SK-N-SH (cell line): Measurements from ENCODE around the gene TP53I13. TPM values are rescaled to one million over a fixed set of nuclear protein-coding genes. Genes with fewer than 3 reads are reported as not detected.

Experiments
- CTCF ChIA-PET: fragments of 300-600, 350-600 bp; formaldehyde crosslinking; extraction: SDS; loops from one replicate; lab custom pipeline; 2021; lab: Yijun Ruan, JAX
- POLR2A ChIA-PET: fragments of 350-600 bp; sonication (Branson Sonifier 250); formaldehyde crosslinking; extraction: SDS; loops from one replicate; lab custom pipeline; 2020; ENCODE audit warnings: antibody characterized with exemption, inconsistent platforms; lab: Yijun Ruan, JAX
- DNase-seq: peaks from one replicate; pipeline ENCODE4 v3.0.0; 2012
- H2AFZ ChIP-seq: fragments of 200-600 bp; sonication (generic); 2 replicates; pipeline ENCODE4 v1.8.1; 2016; ENCODE audit warnings: antibody characterized with exemption, mild to moderate bottlenecking, low read depth
- H3F3A ChIP-seq: fragments of 200-600 bp; sonication (generic); replicated peaks from 2 replicates; pipeline ENCODE3; 2016; ENCODE audit warnings: antibody characterized with exemption, mild to moderate bottlenecking; ENCODE audit not compliant: insufficient read depth
- H3K27ac ChIP-seq, 2 experiments: fragments of 200-500 bp in 1 of 2; fragments of 200-600 bp in 1 of 2; sonication (Bioruptor generic) in 1 of 2; sonication (generic), shearing (Covaris generic) in 1 of 2; 2 replicates each; pipeline versions ENCODE4 v1.5.1 to v1.6.1; 2014 to 2016; ENCODE audit warnings: low read depth in 2 of 2, inconsistent platforms in 1 of 2, low read length in 1 of 2, mild to moderate bottlenecking in 1 of 2, mixed read lengths in 1 of 2
- H3K27me3 ChIP-seq: fragments of 200-600 bp; sonication (generic), shearing (Covaris generic); 2 replicates; pipeline ENCODE4 v1.6.1; 2016; ENCODE audit warnings: mixed run types; ENCODE audit not compliant: insufficient read depth
- H3K36me3 ChIP-seq, 2 experiments: fragments of 200-500 bp in 1 of 2; fragments of 200-600 bp in 1 of 2; sonication (Bioruptor generic) in 1 of 2; sonication (generic) in 1 of 2; replicated peaks in 1 of 2; 2 replicates each; pipeline versions ENCODE3 to v1.5.1; 2014 to 2016; ENCODE audit warnings: low read length in 1 of 2, mild to moderate bottlenecking in 1 of 2; ENCODE audit not compliant: insufficient read depth in 2 of 2, control insufficient read depth in 1 of 2
- H3K4me1 ChIP-seq, 2 experiments: fragments of 200-500 bp in 1 of 2; fragments of 200-600 bp in 1 of 2; sonication (Bioruptor generic) in 1 of 2; sonication (generic), shearing (Covaris generic) in 1 of 2; 2 replicates each; pipeline versions ENCODE4 v1.5.1 to v1.6.1; 2014 to 2016; ENCODE audit warnings: low read depth in 1 of 2, low read length in 1 of 2, mixed run types in 1 of 2; ENCODE audit not compliant: insufficient read depth in 2 of 2, control insufficient read depth in 1 of 2
- H3K4me2 ChIP-seq: fragments of 200-600 bp; sonication (generic), shearing (Covaris generic); 2 replicates; pipeline ENCODE4 v1.6.1; 2017; ENCODE audit warnings: mixed run types
- H3K4me3 ChIP-seq, 2 experiments: fragments of 200-500 bp in 1 of 2; fragments of 200-600 bp in 1 of 2; sonication (Bioruptor generic) in 1 of 2; sonication (generic), shearing (Covaris generic) in 1 of 2; 2 replicates each; pipeline versions ENCODE4 v1.5.1 to v1.8.1; 2014 to 2016; ENCODE audit warnings: low read depth in 2 of 2, inconsistent platforms in 1 of 2, low read length in 1 of 2, mild to moderate bottlenecking in 1 of 2, mixed read lengths in 1 of 2, moderate library complexity in 1 of 2
- H3K79me2 ChIP-seq: fragments of 200-600 bp; sonication (generic); 2 replicates; pipeline ENCODE4 v1.8.1; 2017; ENCODE audit warnings: mild to moderate bottlenecking; ENCODE audit not compliant: insufficient read depth
- H3K9ac ChIP-seq: fragments of 200-600 bp; sonication (generic); 2 replicates; pipeline ENCODE4 v1.6.1; 2017; ENCODE audit warnings: mixed run types
- H3K9me2 ChIP-seq: fragments of 200-600 bp; sonication (generic); 2 replicates; pipeline ENCODE4 v1.6.1; 2017; ENCODE audit warnings: mixed run types
- H3K9me3 ChIP-seq: fragments of 200-600 bp; sonication (generic); 2 replicates; pipeline ENCODE4 v1.6.1; 2017; ENCODE audit warnings: mixed run types, mild to moderate bottlenecking, moderate library complexity
- H4K20me1 ChIP-seq: fragments of 200-600 bp; sonication (generic); 2 replicates; pipeline ENCODE4 v1.6.1; 2017; ENCODE audit warnings: mild to moderate bottlenecking, mixed run types; ENCODE audit not compliant: insufficient read depth
- CHD2 ChIP-seq: fragments of 150-350 bp; IDR thresholded peaks from 2 replicates; pipeline ENCODE4 v1.6.1; 2018; ENCODE audit warnings: low read length; ENCODE audit not compliant: partially characterized antibody
- ELF1 ChIP-seq: IDR thresholded peaks from 2 replicates; pipeline ENCODE4 v1.4.0; 2012
- EZH2phosphoT487 ChIP-seq: fragments of 200-600 bp; sonication (generic); IDR thresholded peaks from 2 replicates; pipeline ENCODE4 v1.6.1; 2017; ENCODE audit warnings: low read depth, mixed run types, mild to moderate bottlenecking, antibody characterized with exemption, moderate library complexity, borderline replicate concordance
- FOSL2 ChIP-seq: IDR thresholded peaks from 2 replicates; pipeline ENCODE4 v1.4.0; 2012; ENCODE audit warnings: low read depth, mild to moderate bottlenecking, moderate library complexity, borderline replicate concordance
- FOXM1 ChIP-seq: IDR thresholded peaks from 2 replicates; pipeline ENCODE4 v1.4.0; 2012; ENCODE audit warnings: low read depth, mild to moderate bottlenecking
- GABPA ChIP-seq: IDR thresholded peaks from 2 replicates; pipeline ENCODE4 v1.4.0; 2012; ENCODE audit warnings: low read depth, mild to moderate bottlenecking
- JUND ChIP-seq: IDR thresholded peaks from 2 replicates; pipeline ENCODE4 v1.4.0; 2012
- MEF2A ChIP-seq: IDR thresholded peaks from 2 replicates; pipeline ENCODE4 v1.4.0; 2012; ENCODE audit warnings: low read depth, borderline replicate concordance
- NRF1 ChIP-seq: IDR thresholded peaks from 2 replicates; pipeline ENCODE4 v1.6.1; 2012; ENCODE audit warnings: low read depth, mild to moderate bottlenecking, low read length
- POLR2AphosphoS5 ChIP-seq: IDR thresholded peaks from 2 replicates; pipeline ENCODE4 v1.6.1; 2012; ENCODE audit warnings: low read depth, low read length
- SMC3 ChIP-seq: IDR thresholded peaks from 2 replicates; pipeline ENCODE4 v1.6.1; 2012; ENCODE audit warnings: low read depth, low read length, improper control_type of control experiment
- TAF1 ChIP-seq: IDR thresholded peaks from 2 replicates; pipeline ENCODE4 v1.6.1; 2012; ENCODE audit warnings: low read depth, mild to moderate bottlenecking, low read length, moderate library complexity, borderline replicate concordance
- TCF12 ChIP-seq: IDR thresholded peaks from 2 replicates; pipeline ENCODE4 v1.4.0; 2012
- WGBS: methylation state at CpG from one replicate; pipeline ENCODE4 v1.1.6; 2017; ENCODE audit warnings: low lambda C conversion rate; 5-methylcytosine and 5-hydroxymethylcytosine counted together
- polyA plus RNA-seq, 3 experiments: library from polyadenylated mRNA; depleted of rRNA; stranded (reverse); fragments of >200 nt; gene quantifications; 2 replicates each; pipeline ENCODE4 v1.2.3, GENCODE V29; 2012
- TF ChIP-seq, protein P1 (sequence below): IDR thresholded peaks from 2 replicates; pipeline ENCODE4 v1.4.0; 2012; ENCODE audit warnings: low read depth, borderline replicate concordance
- TF ChIP-seq, protein P2 (sequence below): fragments of 200-600 bp; sonication (generic); IDR thresholded peaks from 2 replicates; pipeline ENCODE4 v1.6.1; 2017; ENCODE audit warnings: antibody characterized with exemption, mild to moderate bottlenecking, moderate library complexity
- TF ChIP-seq, protein P3 (sequence below): fragments of 150-350 bp; IDR thresholded peaks from 2 replicates; pipeline ENCODE4 v1.6.1; 2017; ENCODE audit warnings: antibody characterized with exemption, low read length, low read depth, borderline replicate concordance
- TF ChIP-seq, protein P4 (sequence below): IDR thresholded peaks from 2 replicates; pipeline ENCODE4; 2012
- TF ChIP-seq, protein P5 (sequence below): fragments of 150-350 bp; IDR thresholded peaks from 2 replicates; pipeline ENCODE4 v1.6.1; 2016; ENCODE audit warnings: mild to moderate bottlenecking, low read depth, low read length

Gene TP53I13
- polyA plus RNA-seq, 1 of the 3 experiments (the other 2 are of a cell fraction) = 39.2 TPM

DNA sequence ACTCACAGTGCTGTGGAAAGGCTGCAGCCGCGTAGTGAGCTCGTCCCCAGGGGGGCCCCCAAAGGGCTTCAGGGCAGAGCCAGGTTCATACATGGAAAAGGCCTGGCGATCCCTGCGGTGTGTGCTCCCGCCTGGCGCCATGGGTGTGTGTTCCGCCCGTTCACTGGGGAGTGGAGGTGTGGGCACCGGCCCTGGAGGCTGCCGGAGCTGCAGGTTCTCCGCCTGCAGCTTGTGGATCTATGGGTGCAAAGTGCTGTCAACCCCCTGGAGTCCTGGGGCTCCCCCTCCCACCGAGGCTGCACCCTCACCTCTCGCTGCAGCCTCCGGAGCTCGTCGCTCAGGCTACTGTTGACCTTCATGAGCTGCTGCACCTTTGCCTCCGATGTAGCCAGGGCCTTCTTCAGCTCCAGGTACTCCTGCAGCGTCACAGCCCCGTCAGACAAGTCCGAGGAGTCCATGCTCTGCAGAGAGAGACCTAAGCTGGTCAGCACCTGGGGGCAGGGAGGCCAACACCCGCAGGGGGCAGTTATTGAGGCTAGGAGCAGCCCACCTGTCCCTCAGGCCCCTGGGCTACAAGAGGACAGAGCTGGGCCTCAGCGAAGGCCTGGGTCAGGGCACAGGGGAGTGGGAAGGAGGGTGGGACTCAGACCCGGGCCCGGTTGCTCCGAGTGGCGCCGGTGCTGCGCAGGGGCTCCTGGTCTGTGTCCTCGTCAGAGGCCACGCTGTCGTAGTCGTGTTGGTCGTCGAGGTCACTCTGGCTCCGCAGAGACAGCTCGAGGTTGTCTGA is 7.9 kb downstream of the TP53I13 start:
- H3K36me3 ChIP-seq = peaks cover 9 to 73% of the 10 kb centered on the region in 2 experiments
- no peaks in the 10 kb centered on the region for H3K9me2 ChIP-seq
- H3K79me2 ChIP-seq = peaks cover 6% of the 10 kb centered on the region; the same call in 1 of the 2 replicates
- TF ChIP-seq, protein P1, sequence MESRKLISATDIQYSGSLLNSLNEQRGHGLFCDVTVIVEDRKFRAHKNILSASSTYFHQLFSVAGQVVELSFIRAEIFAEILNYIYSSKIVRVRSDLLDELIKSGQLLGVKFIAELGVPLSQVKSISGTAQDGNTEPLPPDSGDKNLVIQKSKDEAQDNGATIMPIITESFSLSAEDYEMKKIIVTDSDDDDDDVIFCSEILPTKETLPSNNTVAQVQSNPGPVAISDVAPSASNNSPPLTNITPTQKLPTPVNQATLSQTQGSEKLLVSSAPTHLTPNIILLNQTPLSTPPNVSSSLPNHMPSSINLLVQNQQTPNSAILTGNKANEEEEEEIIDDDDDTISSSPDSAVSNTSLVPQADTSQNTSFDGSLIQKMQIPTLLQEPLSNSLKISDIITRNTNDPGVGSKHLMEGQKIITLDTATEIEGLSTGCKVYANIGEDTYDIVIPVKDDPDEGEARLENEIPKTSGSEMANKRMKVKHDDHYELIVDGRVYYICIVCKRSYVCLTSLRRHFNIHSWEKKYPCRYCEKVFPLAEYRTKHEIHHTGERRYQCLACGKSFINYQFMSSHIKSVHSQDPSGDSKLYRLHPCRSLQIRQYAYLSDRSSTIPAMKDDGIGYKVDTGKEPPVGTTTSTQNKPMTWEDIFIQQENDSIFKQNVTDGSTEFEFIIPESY = no peak
- TF ChIP-seq ELF1 (no peak), FOSL2 (no peak), TCF12 (no peak), CHD2 (no peak), JUND (no peak), FOXM1 (no peak), POLR2AphosphoS5 (no peak)
- TF ChIP-seq, protein P2, sequence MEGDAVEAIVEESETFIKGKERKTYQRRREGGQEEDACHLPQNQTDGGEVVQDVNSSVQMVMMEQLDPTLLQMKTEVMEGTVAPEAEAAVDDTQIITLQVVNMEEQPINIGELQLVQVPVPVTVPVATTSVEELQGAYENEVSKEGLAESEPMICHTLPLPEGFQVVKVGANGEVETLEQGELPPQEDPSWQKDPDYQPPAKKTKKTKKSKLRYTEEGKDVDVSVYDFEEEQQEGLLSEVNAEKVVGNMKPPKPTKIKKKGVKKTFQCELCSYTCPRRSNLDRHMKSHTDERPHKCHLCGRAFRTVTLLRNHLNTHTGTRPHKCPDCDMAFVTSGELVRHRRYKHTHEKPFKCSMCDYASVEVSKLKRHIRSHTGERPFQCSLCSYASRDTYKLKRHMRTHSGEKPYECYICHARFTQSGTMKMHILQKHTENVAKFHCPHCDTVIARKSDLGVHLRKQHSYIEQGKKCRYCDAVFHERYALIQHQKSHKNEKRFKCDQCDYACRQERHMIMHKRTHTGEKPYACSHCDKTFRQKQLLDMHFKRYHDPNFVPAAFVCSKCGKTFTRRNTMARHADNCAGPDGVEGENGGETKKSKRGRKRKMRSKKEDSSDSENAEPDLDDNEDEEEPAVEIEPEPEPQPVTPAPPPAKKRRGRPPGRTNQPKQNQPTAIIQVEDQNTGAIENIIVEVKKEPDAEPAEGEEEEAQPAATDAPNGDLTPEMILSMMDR = no peak
- peaks cover 0 to 16% of the 10 kb centered on the region in 2 experiments; a peak in 1 of 4 replicates for H3K4me1 ChIP-seq
- H3K27me3 ChIP-seq = no peaks in the 10 kb centered on the region
- no peak overlapping the region for H3K27ac ChIP-seq
- H3F3A ChIP-seq = peaks cover 5% of the 10 kb centered on the region
- H3K4me3 ChIP-seq = no peak overlapping the region
- POLR2A ChIA-PET = interaction anchor here (0.6 to 1.5 kb wide), 2 partner anchors 11 to 683 kb away, joined by 3 to 6 read pairs; no protein-coding TSS in a partner anchor
- H2AFZ ChIP-seq = no peak overlapping the region
- H4K20me1 ChIP-seq = peaks cover 9% of the 10 kb centered on the region
- DNase-seq = no peak
- 98% methylated on average over 15 of the region's 37 CpGs for WGBS
- H3K4me2 ChIP-seq = no peak overlapping the region
- no peak overlapping the region for H3K9ac ChIP-seq
- CTCF ChIA-PET = interaction anchor here (0.8 to 12.7 kb wide), 6 partner anchors 6 to 517 kb away, joined by 3 to 166 read pairs (median 10); partner anchors contain the start of genes ABHD15, ANKRD13B and TP53I13
- no peaks in the 10 kb centered on the region for H3K9me3 ChIP-seq

DNA sequence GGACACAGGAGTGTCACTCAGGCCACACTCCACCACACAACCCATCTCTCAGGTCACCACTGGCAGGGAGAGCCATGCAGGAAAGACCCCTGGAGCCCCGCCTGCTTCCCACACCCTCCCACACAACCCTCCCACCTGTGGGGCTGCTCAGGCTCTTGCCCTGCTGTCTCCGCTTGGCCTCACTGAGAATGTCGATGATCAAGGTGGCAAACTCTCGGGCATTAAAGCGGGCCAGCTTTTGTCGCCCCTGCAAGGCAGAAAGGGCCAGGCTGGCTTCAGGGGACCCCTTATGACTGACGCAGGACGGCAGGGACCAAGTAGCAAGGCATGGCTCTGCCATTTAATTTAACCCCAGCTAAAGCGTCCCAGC is 8.5 kb downstream of the TP53I13 start:
- H3K4me1 ChIP-seq = peaks cover 0 to 13% of the 10 kb centered on the region in 2 experiments; a peak in 1 of 4 replicates
- H3F3A ChIP-seq = peaks cover 5% of the 10 kb centered on the region
- peaks cover 7% of the 10 kb centered on the region; the same call in 1 of the 2 replicates for H3K79me2 ChIP-seq
- H3K9me3 ChIP-seq = no peaks in the 10 kb centered on the region
- peaks cover 11% of the 10 kb centered on the region for H4K20me1 ChIP-seq
- WGBS = 100% methylated on average over 3 of the region's 9 CpGs
- H3K9ac ChIP-seq = no peak overlapping the region
- ChIA-PET POLR2A (interaction anchor here (1.5 kb wide), 1 partner anchor 11 kb away, joined by 6 read pairs; no protein-coding TSS in a partner anchor), CTCF (interaction anchor here (0.8 to 12.7 kb wide), 4 partner anchors 7 to 517 kb away, joined by 4 to 166 read pairs (median 68); partner anchors contain the start of genes ABHD15, ANKRD13B and TP53I13)
- no peaks in the 10 kb centered on the region for H3K9me2 ChIP-seq
- no peak overlapping the region for H3K27ac ChIP-seq
- H3K4me2 ChIP-seq = no peak overlapping the region
- peaks cover 9 to 79% of the 10 kb centered on the region in 2 experiments for H3K36me3 ChIP-seq
- DNase-seq = no peak
- no peaks in the 10 kb centered on the region for H3K27me3 ChIP-seq
- no peak overlapping the region for H3K4me3 ChIP-seq
- no peak overlapping the region for H2AFZ ChIP-seq
- no peak for TF ChIP-seq GABPA
- TF ChIP-seq, protein P3, sequence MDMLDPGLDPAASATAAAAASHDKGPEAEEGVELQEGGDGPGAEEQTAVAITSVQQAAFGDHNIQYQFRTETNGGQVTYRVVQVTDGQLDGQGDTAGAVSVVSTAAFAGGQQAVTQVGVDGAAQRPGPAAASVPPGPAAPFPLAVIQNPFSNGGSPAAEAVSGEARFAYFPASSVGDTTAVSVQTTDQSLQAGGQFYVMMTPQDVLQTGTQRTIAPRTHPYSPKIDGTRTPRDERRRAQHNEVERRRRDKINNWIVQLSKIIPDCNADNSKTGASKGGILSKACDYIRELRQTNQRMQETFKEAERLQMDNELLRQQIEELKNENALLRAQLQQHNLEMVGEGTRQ = no peak
- no peak for TF ChIP-seq TAF1
- no peak for TF ChIP-seq MEF2A
- no peak for TF ChIP-seq CHD2
- TF ChIP-seq EZH2phosphoT487 = no peak
- TF ChIP-seq, protein P4, sequence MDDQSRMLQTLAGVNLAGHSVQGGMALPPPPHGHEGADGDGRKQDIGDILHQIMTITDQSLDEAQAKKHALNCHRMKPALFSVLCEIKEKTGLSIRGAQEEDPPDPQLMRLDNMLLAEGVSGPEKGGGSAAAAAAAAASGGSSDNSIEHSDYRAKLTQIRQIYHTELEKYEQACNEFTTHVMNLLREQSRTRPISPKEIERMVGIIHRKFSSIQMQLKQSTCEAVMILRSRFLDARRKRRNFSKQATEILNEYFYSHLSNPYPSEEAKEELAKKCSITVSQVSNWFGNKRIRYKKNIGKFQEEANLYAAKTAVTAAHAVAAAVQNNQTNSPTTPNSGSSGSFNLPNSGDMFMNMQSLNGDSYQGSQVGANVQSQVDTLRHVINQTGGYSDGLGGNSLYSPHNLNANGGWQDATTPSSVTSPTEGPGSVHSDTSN = no peak
- TF ChIP-seq FOXM1 = no peak
- TF ChIP-seq, protein P5, sequence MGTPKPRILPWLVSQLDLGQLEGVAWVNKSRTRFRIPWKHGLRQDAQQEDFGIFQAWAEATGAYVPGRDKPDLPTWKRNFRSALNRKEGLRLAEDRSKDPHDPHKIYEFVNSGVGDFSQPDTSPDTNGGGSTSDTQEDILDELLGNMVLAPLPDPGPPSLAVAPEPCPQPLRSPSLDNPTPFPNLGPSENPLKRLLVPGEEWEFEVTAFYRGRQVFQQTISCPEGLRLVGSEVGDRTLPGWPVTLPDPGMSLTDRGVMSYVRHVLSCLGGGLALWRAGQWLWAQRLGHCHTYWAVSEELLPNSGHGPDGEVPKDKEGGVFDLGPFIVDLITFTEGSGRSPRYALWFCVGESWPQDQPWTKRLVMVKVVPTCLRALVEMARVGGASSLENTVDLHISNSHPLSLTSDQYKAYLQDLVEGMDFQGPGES = no peak
- no peak for TF ChIP-seq SMC3
- TF ChIP-seq NRF1 = no peak
